Measurements from ENCODE around the gene SORCS2. TPM values are rescaled to one million over a fixed set of nuclear protein-coding genes. Genes with fewer than 3 reads are reported as not detected.

The SORCS2 gene
- total RNA-seq, 1 donor from 2014 or later, result 7.2 TPM

GRCh38 chr4:7612311-7612897 is 420.1 kb downstream of the SORCS2 start:
- Histone ChIP-seq H3K36me3 (no peaks in the 10 kb centered on the region), H3K4me1 (no peaks in the 10 kb centered on the region), H3K4me3 (no peak overlapping the region), H3K27me3 (no peaks in the 10 kb centered on the region), H3K27ac (no peak overlapping the region), H3K9me3 (no peaks in the 10 kb centered on the region)
- ATAC-seq (no peak), DNase-seq (no peak)
- TF ChIP-seq CTCF (IDR thresholded peaks at IDR 0.05), result no peak
- intact Hi-C loops (cut with DNase I), result no loop called here

- intact Hi-C loops (cut with DNase I), result no loop called here
- DNase-seq, result no peak
- H3K9me3 ChIP-seq, result no peaks in the 10 kb centered on the region
- no peak for TF ChIP-seq CTCF (IDR thresholded peaks at IDR 0.05)
- H3K4me3 ChIP-seq, result no peak overlapping the region
- H3K4me1 ChIP-seq, result no peaks in the 10 kb centered on the region
- H3K27me3 ChIP-seq, result no peaks in the 10 kb centered on the region
- ATAC-seq, result no peak
- no peaks in the 10 kb centered on the region for H3K36me3 ChIP-seq
- no peak overlapping the region for H3K27ac ChIP-seq
Observed at GRCh38 chr4:7614350-7614949, 422.1 kb downstream of the SORCS2 start.

- Histone ChIP-seq H3K4me1 (no peaks in the 10 kb centered on the region), H3K4me3 (no peak overlapping the region), H3K36me3 (no peaks in the 10 kb centered on the region), H3K9me3 (no peaks in the 10 kb centered on the region), H3K27me3 (no peaks in the 10 kb centered on the region), H3K27ac (no peak overlapping the region)
- ATAC-seq, result no peak
- no peak for DNase-seq
- intact Hi-C loops (cut with DNase I), result no loop called here
- no peak for TF ChIP-seq CTCF (IDR thresholded peaks at IDR 0.05)
Observed at GRCh38 chr4:7616193-7616592, 423.9 kb downstream of the SORCS2 start.

- Histone ChIP-seq H3K4me1 (no peaks in the 10 kb centered on the region), H3K27ac (no peak overlapping the region), H3K27me3 (peaks cover 7% of the 10 kb centered on the region), H3K36me3 (no peaks in the 10 kb centered on the region), H3K4me3 (no peak overlapping the region), H3K9me3 (no peaks in the 10 kb centered on the region)
- no peak for DNase-seq
- TF ChIP-seq CTCF (IDR thresholded peaks at IDR 0.05), result no peak
- intact Hi-C loops (cut with DNase I), result no loop called here
- no peak for ATAC-seq
Observed at GRCh38 chr4:7618361-7618760, 426.0 kb downstream of the SORCS2 start.

- Histone ChIP-seq H3K27ac (no peak overlapping the region), H3K36me3 (no peaks in the 10 kb centered on the region), H3K4me1 (no peaks in the 10 kb centered on the region), H3K9me3 (no peaks in the 10 kb centered on the region), H3K4me3 (no peak overlapping the region), H3K27me3 (peaks cover 7% of the 10 kb centered on the region)
- no peak for ATAC-seq
- no peak for TF ChIP-seq CTCF (IDR thresholded peaks at IDR 0.05)
- DNase-seq, result no peak
- intact Hi-C loops (cut with DNase I), result no loop called here
Observed at GRCh38 chr4:7620086-7620813, 427.9 kb downstream of the SORCS2 start.
